ENCODE results near the gene AREL1.

Gene AREL1

GRCh38 chr14:74647061-74647677, 65.7 kb downstream of the AREL1 start:
- CTCF ChIA-PET: interaction anchor here (0.9 to 1.4 kb wide), 4 partner anchors 8 to 35 kb away, joined by 3 to 5 read pairs (median 4); no protein-coding TSS in a partner anchor

GRCh38 chr14:74645756-74646470, 67.0 kb downstream of the AREL1 start:
- no peak for TF ChIP-seq CTCF (IDR thresholded peaks at IDR 0.05; ENCODE audit: control extremely low read depth, extremely low read depth, low read depth, missing control alignments)
- no peak for DNase-seq (ENCODE audit: extremely low spot score)
- ChIA-PET POLR2A (no interaction called here), CTCF (interaction anchor here (1.3 kb wide), 1 partner anchor 37 kb away, joined by 5 read pairs; no protein-coding TSS in a partner anchor)

More at GRCh38 chr14:74647061-74647677, 65.7 kb downstream of the AREL1 start:
- TF ChIP-seq CTCF (IDR thresholded peaks at IDR 0.05; ENCODE audit: control extremely low read depth, extremely low read depth, low read depth, missing control alignments): no peak
- DNase-seq (ENCODE audit: extremely low spot score): no peak
- POLR2A ChIA-PET: no interaction called here

- DNase-seq (ENCODE audit: extremely low spot score): no peak
- no peak for TF ChIP-seq CTCF (IDR thresholded peaks at IDR 0.05; ENCODE audit: control extremely low read depth, extremely low read depth, low read depth, missing control alignments)
- CTCF ChIA-PET: interaction anchor here (1.1 to 1.3 kb wide), 2 partner anchors 36 to 215 kb away, joined by 4 to 5 read pairs; no protein-coding TSS in a partner anchor
- POLR2A ChIA-PET: no interaction called here
These were observed 67.6 kb downstream of the AREL1 start for GRCh38 chr14:74645244-74645643.

- no peak for TF ChIP-seq CTCF (IDR thresholded peaks at IDR 0.05; ENCODE audit: control extremely low read depth, extremely low read depth, low read depth, missing control alignments)
- CTCF ChIA-PET: interaction anchor here (1.1 to 4.4 kb wide), 7 partner anchors 8 to 33 kb away, joined by 3 to 21 read pairs (median 6); partner anchors contain the start of gene LTBP2
- POLR2A ChIA-PET: no interaction called here
- DNase-seq (ENCODE audit: extremely low spot score): no peak
These were observed 71.1 kb downstream of the AREL1 start for GRCh38 chr14:74641601-74642391.

GRCh38 chr14:74638966-74639365, 73.9 kb downstream of the AREL1 start:
- POLR2A ChIA-PET: no interaction called here
- no peak for DNase-seq (ENCODE audit: extremely low spot score)
- TF ChIP-seq CTCF (IDR thresholded peaks at IDR 0.05; ENCODE audit: control extremely low read depth, extremely low read depth, low read depth, missing control alignments): no peak
- CTCF ChIA-PET: interaction anchor here (1.3 to 4.3 kb wide), 6 partner anchors 9 to 222 kb away, joined by 4 to 11 read pairs (median 6); partner anchors contain the start of gene LTBP2

- CTCF ChIA-PET: interaction anchor here (1.4 to 4.3 kb wide), 4 partner anchors 10 to 29 kb away, joined by 5 to 11 read pairs (median 6); partner anchors contain the start of gene LTBP2
- no peak for DNase-seq (ENCODE audit: extremely low spot score)
- POLR2A ChIA-PET: no interaction called here
- TF ChIP-seq CTCF (IDR thresholded peaks at IDR 0.05; ENCODE audit: control extremely low read depth, extremely low read depth, low read depth, missing control alignments): no peak
These were observed 74.8 kb downstream of the AREL1 start for GRCh38 chr14:74638066-74638465.

Data from GM10248 (cell line).